GM12878 (cell line): Measurements from ENCODE around the gene RAB4B. TPM values are rescaled to one million over a fixed set of nuclear protein-coding genes. Genes with fewer than 3 reads are reported as not detected.
"Not testable (repeated sequence)": the region's sequence is repeated elsewhere in the genome, so short reads cannot be mapped to it uniquely, and the experiment has no call there.

Experiments
- ATAC-seq: fragments of 200-7000 bp; cut with Tn5 transposase; 3 replicates; pipeline ENCODE4 v1.9.1; 2020; ENCODE audit warnings: mild to moderate bottlenecking, moderate library complexity
- BruUV-seq: library from RNA; stranded (reverse); fragments of 400-500 nt; replicated peaks from 2 replicates; lab custom pipeline; 2021; lab: Mats Ljungman, UMichigan
- CTCF ChIA-PET: fragments of 300-600 bp; sonication (Branson Sonifier 250); formaldehyde crosslinking; extraction: SDS; loops from one replicate; lab custom pipeline; 2021; ENCODE audit warnings: inconsistent platforms; lab: Yijun Ruan, JAX
- POLR2A ChIA-PET: fragments of 350-600 bp; formaldehyde crosslinking; extraction: SDS; loops from one replicate; lab custom pipeline; 2021; ENCODE audit warnings: inconsistent platforms; lab: Charles Lee
- RAD21 ChIA-PET: fragments of 300-600 bp; sonication (Branson Sonifier 250); formaldehyde crosslinking; loops from one replicate; lab custom pipeline; 2023; ENCODE audit warnings: antibody characterized with exemption; ENCODE audit not compliant: unreplicated experiment; lab: Charles Lee
- SMC1A ChIA-PET: fragments of 300-600 bp; sonication (Branson Sonifier 250); formaldehyde crosslinking; loops from one replicate; lab custom pipeline; 2023; ENCODE audit not compliant: unreplicated experiment, uncharacterized antibody; lab: Charles Lee
- DNase-seq: peaks from one replicate; pipeline ENCODE4 v3.0.0-alpha.2; 2011; ENCODE audit warnings: low read depth, low spot score
- FAIRE-seq: peaks from 3 replicates; lab custom pipeline; 2011; peaks lifted over from hg19 to GRCh38; lab: Jason Lieb, UNC
- H2AFZ ChIP-seq: 2 replicates; pipeline ENCODE4 v1.6.0; 2011; ENCODE audit warnings: low read depth, low read length, control low read depth; ENCODE audit not compliant: control insufficient read depth
- H3K27ac ChIP-seq: 2 replicates; pipeline ENCODE4 v1.5.1; 2011; ENCODE audit warnings: control low read depth; ENCODE audit not compliant: control insufficient read depth, insufficient read depth
- H3K27me3 ChIP-seq, 2 experiments: replicated peaks in 1 of 2; 2 replicates each; pipeline versions ENCODE4 v1.6.0 to v1.6.1; 2011; ENCODE audit warnings: low read length in 1 of 2; ENCODE audit not compliant: control insufficient read depth in 2 of 2, insufficient read depth in 2 of 2
- H3K36me3 ChIP-seq, 2 experiments: 2 replicates each; pipeline ENCODE4 v1.5.1; 2011; ENCODE audit warnings: low read length in 1 of 2; ENCODE audit not compliant: control insufficient read depth in 2 of 2, insufficient read depth in 2 of 2
- H3K4me1 ChIP-seq: 2 replicates; pipeline ENCODE4 v1.6.1; 2011; ENCODE audit warnings: mild to moderate bottlenecking, low read length, moderate library complexity, mixed read lengths; ENCODE audit not compliant: control insufficient read depth, insufficient read depth
- H3K4me2 ChIP-seq: 2 replicates; pipeline ENCODE4 v1.6.0; 2011; ENCODE audit warnings: control low read depth; ENCODE audit not compliant: control insufficient read depth, insufficient read depth
- H3K4me3 ChIP-seq: fragments of 200-600 bp; sonication (generic); 2 replicates; pipeline ENCODE4 v1.5.1; 2016
- H3K79me2 ChIP-seq: 2 replicates; pipeline ENCODE4 v1.6.0; 2011; ENCODE audit warnings: low read length; ENCODE audit not compliant: control insufficient read depth, insufficient read depth
- H3K9ac ChIP-seq: 2 replicates; pipeline ENCODE4 v1.8.0; 2011; ENCODE audit warnings: low read length, control low read depth, mixed read lengths; ENCODE audit not compliant: control insufficient read depth, insufficient read depth
- H3K9me3 ChIP-seq: replicated peaks from 3 replicates; pipeline ENCODE4 v1.5.1; 2011; ENCODE audit warnings: mild to moderate bottlenecking, low read length; ENCODE audit not compliant: control insufficient read depth, insufficient read depth
- H4K20me1 ChIP-seq: 2 replicates; pipeline ENCODE4 v1.6.0; 2011; ENCODE audit not compliant: control insufficient read depth, insufficient read depth
- WGBS: methylation state at CpG from one replicate; pipeline ENCODE4 v1.1.6; 2016; ENCODE audit warnings: low lambda C conversion rate; ENCODE audit not compliant: insufficient replicate concordance, insufficient coverage; ENCODE audit errors: missing lambda C conversion rate; 5-methylcytosine and 5-hydroxymethylcytosine counted together
- in situ Hi-C: fragments of 300-500 bp; cut with MboI; formaldehyde crosslinking; loops from 9 replicates; pipeline ENCODE4 v1.14.3; 2018; ENCODE audit warnings: mixed read lengths
- intact Hi-C: fragments of 100-400 bp; cut with micrococcal nuclease; formaldehyde crosslinking; loops from one replicate; pipeline ENCODE4 v1.14.2; 2022; ENCODE audit not compliant: unreplicated experiment
- polyA plus RNA-seq, 11 experiments: library from polyadenylated mRNA; depleted of rRNA in 4 of 11; unstranded in 6 of 11; stranded (reverse) in 5 of 11; fragments of >200 nt; fragmentation: Nextera tagmentation in 4 of 11; fragmentation: Illumina TruSeq in 1 of 11; extraction: Ambion mirVana in 4 of 11; extraction: Trizol in 1 of 11; gene quantifications; 1 replicate in 1 of 11; 2 replicates in 10 of 11; pipeline versions ENCODE4 v1.2.1 to v1.2.3, GENCODE V29; 2011 to 2016; ENCODE audit warnings: inconsistent platforms in 2 of 11, missing spikeins in 2 of 11, low read depth in 1 of 11
- total RNA-seq, 4 experiments: library from RNA; depleted of rRNA in 3 of 4; stranded (reverse); fragments of >200 nt in 3 of 4; fragmentation: Illumina TruSeq in 1 of 4; extraction: Trizol in 1 of 4; gene quantifications; 2 replicates each; pipeline versions ENCODE4 v1.2.1 to v1.2.3, GENCODE V29; 2013 to 2021

RAB4B gene
- total and polyA plus RNA-seq, 10 of the 15 experiments (the other 5 are each of a cell fraction or from before 2014, with no cell fraction given) = 0.60 to 51.5 (median 27.7) TPM

- RAD21 ChIA-PET, FAIRE-seq, SMC1A ChIA-PET: not testable (repeated sequence)
These were observed 60.4 kb downstream of the RAB4B start for GRCh38 chr19:40838477-40838876.

GRCh38 chr19:40842012-40842411 lies 64.0 kb downstream of the RAB4B start:
- FAIRE-seq = not testable (repeated sequence)

More at GRCh38 chr19:40838477-40838876, 60.4 kb downstream of the RAB4B start:
- H3K4me3 ChIP-seq, intact Hi-C loops, BruUV-seq, H3K36me3 ChIP-seq, H4K20me1 ChIP-seq, H3K9ac ChIP-seq, H2AFZ ChIP-seq, POLR2A ChIA-PET, H3K27me3 ChIP-seq, H3K4me1 ChIP-seq, H3K27ac ChIP-seq, H3K79me2 ChIP-seq, in situ Hi-C loops, H3K4me2 ChIP-seq, DNase-seq, H3K9me3 ChIP-seq, ATAC-seq: not testable (repeated sequence)
- WGBS = 75% methylated on average over 1 of the region's 1 CpG
- CTCF ChIA-PET = interaction anchor here (1.5 kb wide), 1 partner anchor 175 kb away, joined by 3 read pairs; no protein-coding TSS in a partner anchor

GRCh38 chr19:40842997-40843652 lies 65.1 kb downstream of the RAB4B start:
- FAIRE-seq, H3K27ac ChIP-seq, H3K9ac ChIP-seq, H3K27me3 ChIP-seq, H4K20me1 ChIP-seq, SMC1A ChIA-PET, ATAC-seq, POLR2A ChIA-PET, intact Hi-C loops, H3K4me1 ChIP-seq, BruUV-seq, H3K4me3 ChIP-seq, RAD21 ChIA-PET, H3K36me3 ChIP-seq, DNase-seq, in situ Hi-C loops, H3K79me2 ChIP-seq, H3K9me3 ChIP-seq: not testable (repeated sequence)
- H2AFZ ChIP-seq = peak overlapping the region; percentile 17; the same call in 1 of the 2 replicates
- 10% methylated on average over 8 of the region's 12 CpGs for WGBS
- CTCF ChIA-PET = interaction anchor here (0.8 kb wide), 1 partner anchor 11 kb away, joined by 3 read pairs; no protein-coding TSS in a partner anchor
- H3K4me2 ChIP-seq = 0 out of 2 replicates have a peak overlapping the region, but pooled peaks have one; percentile 42

More at GRCh38 chr19:40842012-40842411, 64.0 kb downstream of the RAB4B start:
- H2AFZ ChIP-seq, H3K4me1 ChIP-seq, DNase-seq, RAD21 ChIA-PET, H3K4me2 ChIP-seq, H3K36me3 ChIP-seq, H3K4me3 ChIP-seq, ATAC-seq, H3K9ac ChIP-seq, H4K20me1 ChIP-seq, CTCF ChIA-PET, in situ Hi-C loops, H3K79me2 ChIP-seq, SMC1A ChIA-PET, H3K27ac ChIP-seq, H3K9me3 ChIP-seq, intact Hi-C loops, H3K27me3 ChIP-seq, BruUV-seq, POLR2A ChIA-PET: not testable (repeated sequence)
- WGBS = 82% methylated on average over 2 of the region's 3 CpGs

GRCh38 chr19:40843653-40844052 lies 65.6 kb downstream of the RAB4B start:
- Histone ChIP-seq H3K4me2 (0 out of 2 replicates have a peak overlapping the region, but pooled peaks have one; percentile 42), H2AFZ (peak overlapping the region; percentile 17; the same call in 1 of the 2 replicates)
- in situ Hi-C loops, H4K20me1 ChIP-seq, RAD21 ChIA-PET, SMC1A ChIA-PET, H3K27me3 ChIP-seq, H3K4me1 ChIP-seq, H3K9ac ChIP-seq, BruUV-seq, H3K4me3 ChIP-seq, H3K9me3 ChIP-seq, intact Hi-C loops, H3K27ac ChIP-seq, FAIRE-seq, H3K36me3 ChIP-seq, DNase-seq, H3K79me2 ChIP-seq, POLR2A ChIA-PET: not testable (repeated sequence)
- 7% methylated on average over 14 of the region's 19 CpGs for WGBS
- ATAC-seq = peak; percentile 57
- CTCF ChIA-PET = interaction anchor here (1.2 kb wide), 1 partner anchor 22 kb away, joined by 3 read pairs; no protein-coding TSS in a partner anchor
